K562 (cell line): ENCODE measurements around the gene SNUPN. TPM values are rescaled to one million over a fixed set of nuclear protein-coding genes. Genes with fewer than 3 reads are reported as not detected.

Experiments used
- ASH1L ChIP-seq: fragments of 450-650 bp; IDR thresholded peaks from 2 replicates; pipeline ENCODE4 v1.6.1; 2018; ENCODE audit warnings: borderline replicate concordance, mild to moderate bottlenecking, low read depth; ENCODE audit not compliant: partially characterized antibody
- BRD4 ChIP-seq: fragments of 200-600 bp; sonication (generic); IDR thresholded peaks from 2 replicates; pipeline ENCODE4 v1.6.1; 2017; ENCODE audit warnings: inconsistent platforms
- CSDE1 ChIP-seq, 2 experiments: fragments of 450-650 bp; IDR thresholded peaks; 2 replicates each; pipeline ENCODE4 v1.6.1; 2016; ENCODE audit warnings: mild to moderate bottlenecking in 1 of 2
- ETV1 ChIP-seq: fragments of 450-650 bp; conservative IDR thresholded peaks from 2 replicates; pipeline ENCODE4 v1.6.1; 2016; ENCODE audit warnings: missing genetic modification characterization, control low read depth, low read depth, missing compliant biosample characterization
- EWSR1 ChIP-seq: fragments of 450-650 bp; IDR thresholded peaks from 2 replicates; pipeline ENCODE4 v1.6.1; 2018; ENCODE audit warnings: borderline replicate concordance, mild to moderate bottlenecking, low read depth, moderate library complexity; ENCODE audit not compliant: partially characterized antibody
- FOXA1 ChIP-seq: fragments of 450-650 bp; IDR thresholded peaks from 2 replicates; pipeline ENCODE4 v1.6.1; 2016; ENCODE audit warnings: mild to moderate bottlenecking, borderline replicate concordance
- FOXJ2 ChIP-seq: fragments of 200-800 bp; sonication (Bioruptor generic); IDR thresholded peaks from 2 replicates; pipeline ENCODE4 v1.6.1; 2016; ENCODE audit warnings: missing genetic modification characterization, missing compliant biosample characterization
- FOXP1 ChIP-seq: sonication (generic); formaldehyde crosslinking; IDR thresholded peaks from 2 replicates; pipeline ENCODE4 v1.8.0; 2022; ENCODE audit warnings: mild to moderate bottlenecking, missing genetic modification reagents
- KDM2B ChIP-seq: fragments of 250-450 bp; sonication (Bioruptor Pico); IDR thresholded peaks from 2 replicates; pipeline ENCODE4 v1.8.0; 2021; ENCODE audit warnings: mild to moderate bottlenecking, moderate library complexity
- MYBL2 ChIP-seq, 2 experiments: fragments of 450-650 bp in 1 of 2; sonication (generic) in 1 of 2; formaldehyde crosslinking in 1 of 2; IDR thresholded peaks; 2 replicates each; pipeline versions ENCODE4 v1.6.1 to v1.8.1; 2017 to 2022; ENCODE audit warnings: borderline replicate concordance in 1 of 2, inconsistent platforms in 1 of 2, low read depth in 1 of 2, mild to moderate bottlenecking in 1 of 2, missing genetic modification reagents in 1 of 2, moderate library complexity in 1 of 2
- MYC ChIP-seq, 2 experiments: fragments of 250-450 bp in 1 of 2; sonication (Bioruptor Pico) in 1 of 2; IDR thresholded peaks; 2 replicates each; pipeline versions ENCODE4 v1.5.1 to v1.6.1; 2012 to 2021; ENCODE audit warnings: low read depth in 2 of 2, borderline replicate concordance in 1 of 2, improper control_type of control experiment in 1 of 2, low read length in 1 of 2, mild to moderate bottlenecking in 1 of 2, moderate library complexity in 1 of 2
- PCBP2 ChIP-seq: fragments of 200-400 bp; formaldehyde crosslinking; IDR thresholded peaks from 2 replicates; pipeline ENCODE4 v1.6.1; 2018; ENCODE audit warnings: low read length, low read depth, mild to moderate bottlenecking, moderate library complexity; ENCODE audit not compliant: poor library complexity, severe bottlenecking
- PTRF ChIP-seq: fragments of 450-650 bp; IDR thresholded peaks from 2 replicates; pipeline ENCODE4 v1.6.1; 2016; ENCODE audit warnings: mild to moderate bottlenecking, missing genetic modification characterization, missing compliant biosample characterization
- ZZZ3 ChIP-seq: fragments of 450-650 bp; IDR thresholded peaks from 2 replicates; pipeline ENCODE4 v1.6.1; 2016; ENCODE audit warnings: antibody characterized with exemption, mild to moderate bottlenecking, moderate library complexity
- polyA plus RNA-seq, 8 experiments: library from polyadenylated mRNA; depleted of rRNA in 4 of 8; stranded (reverse) in 5 of 8; unstranded in 3 of 8; fragments of >200 nt; fragmentation: Nextera tagmentation in 2 of 8; fragmentation: Illumina TruSeq in 1 of 8; extraction: Ambion mirVana in 2 of 8; extraction: Trizol in 1 of 8; gene quantifications; 2 replicates each; pipeline versions ENCODE4 v1.2.1 to v1.2.3, GENCODE V29; 2011 to 2014; ENCODE audit warnings: inconsistent platforms in 1 of 8, missing spikeins in 1 of 8
- total RNA-seq, 7 experiments: library from RNA; depleted of rRNA in 6 of 7; stranded (reverse); fragments of >200 nt in 6 of 7; fragmentation: Illumina TruSeq in 2 of 7; extraction: Trizol in 2 of 7; gene quantifications; 2 replicates each; pipeline versions ENCODE4 v1.2.1 to v1.2.3, GENCODE V29; 2011 to 2021; ENCODE audit warnings: low replicate concordance in 1 of 7
- TF ChIP-seq, protein P1 (sequence below): fragments of 450-650 bp; IDR thresholded peaks from 2 replicates; pipeline ENCODE4 v1.7.1; 2018; ENCODE audit warnings: mild to moderate bottlenecking, low read depth; ENCODE audit not compliant: partially characterized antibody
- TF ChIP-seq, protein P2 (sequence below): IDR thresholded peaks from 2 replicates; pipeline ENCODE4 v1.6.1; 2014; ENCODE audit warnings: antibody characterized with exemption
- TF ChIP-seq, protein P3 (sequence below): fragments of 150-350 bp; IDR thresholded peaks from 2 replicates; pipeline ENCODE4 v1.6.1; 2014; ENCODE audit warnings: low read depth, mild to moderate bottlenecking, low read length, borderline replicate concordance

Gene SNUPN
- total and polyA plus RNA-seq, 9 of the 15 experiments (the other 6 are each of a cell fraction or from before 2014, with no cell fraction given): 32.2 to 78.3 (median 40.0) TPM

DNA sequence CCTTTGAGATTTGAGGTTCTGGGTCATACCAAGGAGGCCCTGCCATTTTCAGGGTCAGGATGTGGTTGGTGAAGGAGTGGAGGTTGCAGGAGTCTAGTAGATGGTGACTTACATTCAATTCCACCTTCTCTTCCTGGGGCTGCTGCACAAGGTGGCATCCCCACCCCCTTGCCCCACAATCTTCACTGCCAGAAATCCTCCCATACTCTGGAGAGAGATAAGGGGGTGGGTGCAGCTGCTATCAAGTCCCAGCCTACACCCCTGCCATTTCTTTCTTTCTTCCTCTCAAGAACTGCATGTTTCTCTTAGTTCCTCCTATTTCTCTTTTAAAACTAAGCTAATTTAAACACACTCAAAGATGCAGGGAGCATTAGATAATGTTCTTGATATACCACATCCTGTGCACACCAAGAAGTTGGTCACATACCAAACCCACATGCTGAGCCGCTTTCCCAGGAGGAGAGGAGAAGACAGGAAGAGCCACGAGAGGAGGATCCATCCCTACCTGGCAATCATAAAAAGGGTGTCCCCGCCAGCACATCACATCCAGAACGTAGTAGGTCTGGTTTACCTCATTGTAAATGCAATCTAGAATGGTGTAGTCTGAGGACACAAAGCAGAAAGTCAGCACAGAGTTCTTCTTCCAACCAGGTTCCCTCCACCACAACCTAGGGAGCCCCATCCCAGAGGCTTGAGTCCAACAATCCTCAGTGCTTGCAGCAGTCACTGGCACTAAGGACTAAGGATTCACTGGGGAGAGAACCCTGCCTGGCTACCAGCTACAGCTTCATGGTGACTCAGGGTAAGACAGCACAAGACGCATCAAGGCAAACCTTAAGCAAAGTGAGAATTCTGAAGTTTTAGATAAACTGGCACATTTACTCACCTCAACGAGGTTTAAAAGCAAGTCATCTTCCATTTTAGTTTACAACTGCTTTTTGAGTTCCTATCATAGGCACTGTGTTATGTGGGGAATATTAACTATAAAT, 18.5 kb downstream of the SNUPN start (continued):
- TF ChIP-seq PCBP2 (no peak), CSDE1 (IDR thresholded peaks at IDR 0.05) (no peak), PTRF (no peak), FOXP1 (CRISPR knock-in tag) (no peak), ZZZ3 (no peak), FOXA1 (no peak), MYBL2 (IDR thresholded peaks at IDR 0.05; ENCODE audit: low read depth) (no peak), MYBL2 (CRISPR knock-in tag; IDR thresholded peaks at IDR 0.05; ENCODE audit: borderline replicate concordance) (no peak), EWSR1 (no peak), FOXJ2 (tag) (no peak), ETV1 (no peak), BRD4 (no peak), MYC (IDR thresholded peaks at IDR 0.05; ENCODE audit: low read depth, low read length) (no peak), MYC (CRISPR knock-in tag; IDR thresholded peaks at IDR 0.05; ENCODE audit: borderline replicate concordance, low read depth) (no peak), ASH1L (no peak), KDM2B (CRISPR knock-in tag) (no peak)
- TF ChIP-seq, protein P1, sequence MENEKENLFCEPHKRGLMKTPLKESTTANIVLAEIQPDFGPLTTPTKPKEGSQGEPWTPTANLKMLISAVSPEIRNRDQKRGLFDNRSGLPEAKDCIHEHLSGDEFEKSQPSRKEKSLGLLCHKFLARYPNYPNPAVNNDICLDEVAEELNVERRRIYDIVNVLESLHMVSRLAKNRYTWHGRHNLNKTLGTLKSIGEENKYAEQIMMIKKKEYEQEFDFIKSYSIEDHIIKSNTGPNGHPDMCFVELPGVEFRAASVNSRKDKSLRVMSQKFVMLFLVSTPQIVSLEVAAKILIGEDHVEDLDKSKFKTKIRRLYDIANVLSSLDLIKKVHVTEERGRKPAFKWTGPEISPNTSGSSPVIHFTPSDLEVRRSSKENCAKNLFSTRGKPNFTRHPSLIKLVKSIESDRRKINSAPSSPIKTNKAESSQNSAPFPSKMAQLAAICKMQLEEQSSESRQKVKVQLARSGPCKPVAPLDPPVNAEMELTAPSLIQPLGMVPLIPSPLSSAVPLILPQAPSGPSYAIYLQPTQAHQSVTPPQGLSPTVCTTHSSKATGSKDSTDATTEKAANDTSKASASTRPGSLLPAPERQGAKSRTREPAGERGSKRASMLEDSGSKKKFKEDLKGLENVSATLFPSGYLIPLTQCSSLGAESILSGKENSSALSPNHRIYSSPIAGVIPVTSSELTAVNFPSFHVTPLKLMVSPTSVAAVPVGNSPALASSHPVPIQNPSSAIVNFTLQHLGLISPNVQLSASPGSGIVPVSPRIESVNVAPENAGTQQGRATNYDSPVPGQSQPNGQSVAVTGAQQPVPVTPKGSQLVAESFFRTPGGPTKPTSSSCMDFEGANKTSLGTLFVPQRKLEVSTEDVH: no peak
- TF ChIP-seq, protein P2, sequence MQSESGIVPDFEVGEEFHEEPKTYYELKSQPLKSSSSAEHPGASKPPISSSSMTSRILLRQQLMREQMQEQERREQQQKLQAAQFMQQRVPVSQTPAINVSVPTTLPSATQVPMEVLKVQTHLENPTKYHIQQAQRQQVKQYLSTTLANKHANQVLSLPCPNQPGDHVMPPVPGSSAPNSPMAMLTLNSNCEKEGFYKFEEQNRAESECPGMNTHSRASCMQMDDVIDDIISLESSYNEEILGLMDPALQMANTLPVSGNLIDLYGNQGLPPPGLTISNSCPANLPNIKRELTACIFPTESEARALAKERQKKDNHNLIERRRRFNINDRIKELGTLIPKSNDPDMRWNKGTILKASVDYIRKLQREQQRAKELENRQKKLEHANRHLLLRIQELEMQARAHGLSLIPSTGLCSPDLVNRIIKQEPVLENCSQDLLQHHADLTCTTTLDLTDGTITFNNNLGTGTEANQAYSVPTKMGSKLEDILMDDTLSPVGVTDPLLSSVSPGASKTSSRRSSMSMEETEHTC: no peak
- TF ChIP-seq, protein P3, sequence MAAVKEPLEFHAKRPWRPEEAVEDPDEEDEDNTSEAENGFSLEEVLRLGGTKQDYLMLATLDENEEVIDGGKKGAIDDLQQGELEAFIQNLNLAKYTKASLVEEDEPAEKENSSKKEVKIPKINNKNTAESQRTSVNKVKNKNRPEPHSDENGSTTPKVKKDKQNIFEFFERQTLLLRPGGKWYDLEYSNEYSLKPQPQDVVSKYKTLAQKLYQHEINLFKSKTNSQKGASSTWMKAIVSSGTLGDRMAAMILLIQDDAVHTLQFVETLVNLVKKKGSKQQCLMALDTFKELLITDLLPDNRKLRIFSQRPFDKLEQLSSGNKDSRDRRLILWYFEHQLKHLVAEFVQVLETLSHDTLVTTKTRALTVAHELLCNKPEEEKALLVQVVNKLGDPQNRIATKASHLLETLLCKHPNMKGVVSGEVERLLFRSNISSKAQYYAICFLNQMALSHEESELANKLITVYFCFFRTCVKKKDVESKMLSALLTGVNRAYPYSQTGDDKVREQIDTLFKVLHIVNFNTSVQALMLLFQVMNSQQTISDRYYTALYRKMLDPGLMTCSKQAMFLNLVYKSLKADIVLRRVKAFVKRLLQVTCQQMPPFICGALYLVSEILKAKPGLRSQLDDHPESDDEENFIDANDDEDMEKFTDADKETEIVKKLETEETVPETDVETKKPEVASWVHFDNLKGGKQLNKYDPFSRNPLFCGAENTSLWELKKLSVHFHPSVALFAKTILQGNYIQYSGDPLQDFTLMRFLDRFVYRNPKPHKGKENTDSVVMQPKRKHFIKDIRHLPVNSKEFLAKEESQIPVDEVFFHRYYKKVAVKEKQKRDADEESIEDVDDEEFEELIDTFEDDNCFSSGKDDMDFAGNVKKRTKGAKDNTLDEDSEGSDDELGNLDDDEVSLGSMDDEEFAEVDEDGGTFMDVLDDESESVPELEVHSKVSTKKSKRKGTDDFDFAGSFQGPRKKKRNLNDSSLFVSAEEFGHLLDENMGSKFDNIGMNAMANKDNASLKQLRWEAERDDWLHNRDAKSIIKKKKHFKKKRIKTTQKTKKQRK: no peak
